Stimulated activated CD4-positive, alpha-beta T cell treated with anti-CD3 and anti-CD28 coated beads, Interleukin-12 subunit alpha, Interleukin-12 subunit beta, amount 100 ng/mL, for 48 hours (primary cell): ENCODE data around the gene CHST3.

ENCODE experiments used
- DNase-seq, 3 donors: peaks; one replicate each; pipeline ENCODE4 v3.0.0-alpha.2; 2020; ENCODE audit warnings: low read depth in 2 of 3, low spot score in 1 of 3

Gene CHST3

DNA sequence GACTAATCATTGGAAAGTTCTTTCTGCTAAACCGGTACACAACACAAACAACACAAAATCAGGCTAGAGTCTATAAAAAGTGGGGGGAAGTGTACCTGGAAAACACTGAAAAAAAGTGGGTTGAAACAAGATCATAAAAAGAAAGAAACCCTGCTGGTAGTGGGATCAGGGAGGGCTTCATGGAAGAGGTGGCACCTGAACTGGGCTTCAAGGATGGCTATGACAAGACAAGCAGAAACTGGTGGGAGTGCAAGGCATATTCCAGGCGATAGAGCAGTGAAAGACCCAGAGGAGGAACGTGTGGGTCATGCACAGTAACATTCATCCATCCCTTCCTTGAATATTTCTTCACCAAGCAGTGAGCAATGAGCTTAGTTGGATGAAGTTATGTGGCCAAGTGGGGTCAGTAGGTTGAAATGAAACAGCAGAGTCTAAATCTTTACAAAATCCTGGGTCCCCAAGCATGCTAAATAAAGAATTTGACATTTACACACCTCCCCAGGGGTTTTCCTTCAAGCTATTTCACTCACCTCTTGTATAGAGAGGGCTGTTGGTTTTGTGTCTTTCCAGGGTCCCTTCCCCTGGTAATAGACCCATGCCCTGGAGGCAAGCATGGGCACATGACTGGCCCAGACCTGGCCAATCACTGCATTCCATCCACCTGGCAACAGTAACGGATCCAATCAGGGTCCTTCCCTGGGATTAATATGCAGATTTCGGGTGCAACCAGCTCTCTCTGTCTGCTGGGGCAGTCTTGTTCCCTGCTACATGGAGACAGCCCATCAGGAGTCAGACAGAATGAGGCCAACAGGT is 86.0 kb downstream of the CHST3 start:
- no peak for DNase-seq

GRCh38 chr10:72050873-72051272 is 86.7 kb downstream of the CHST3 start:
- DNase-seq, result no peak

DNA sequence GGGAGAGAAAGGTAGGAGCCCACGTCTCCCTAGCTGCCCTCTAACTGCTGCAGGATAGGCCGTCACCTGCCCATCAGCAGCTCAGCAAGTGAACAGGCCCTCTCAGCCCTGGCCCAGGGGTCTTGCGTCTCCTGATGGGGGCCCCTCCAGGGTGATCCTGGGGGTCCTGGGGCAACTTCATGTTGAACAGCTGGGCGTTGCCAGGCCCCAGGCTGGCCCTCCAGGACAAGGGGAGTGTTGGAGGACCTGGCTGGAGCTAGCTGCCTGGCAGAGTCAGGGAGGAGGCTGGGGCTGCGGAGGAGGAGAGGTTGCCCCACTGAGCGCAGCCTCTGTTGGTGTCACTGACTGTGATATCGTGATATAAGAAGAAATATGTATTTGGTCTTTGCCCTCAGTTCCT is 89.5 kb downstream of the CHST3 start:
- no peak for DNase-seq

- no peak for DNase-seq
Measured at GRCh38 chr10:72056113-72056512, 91.9 kb downstream of the CHST3 start.

DNA sequence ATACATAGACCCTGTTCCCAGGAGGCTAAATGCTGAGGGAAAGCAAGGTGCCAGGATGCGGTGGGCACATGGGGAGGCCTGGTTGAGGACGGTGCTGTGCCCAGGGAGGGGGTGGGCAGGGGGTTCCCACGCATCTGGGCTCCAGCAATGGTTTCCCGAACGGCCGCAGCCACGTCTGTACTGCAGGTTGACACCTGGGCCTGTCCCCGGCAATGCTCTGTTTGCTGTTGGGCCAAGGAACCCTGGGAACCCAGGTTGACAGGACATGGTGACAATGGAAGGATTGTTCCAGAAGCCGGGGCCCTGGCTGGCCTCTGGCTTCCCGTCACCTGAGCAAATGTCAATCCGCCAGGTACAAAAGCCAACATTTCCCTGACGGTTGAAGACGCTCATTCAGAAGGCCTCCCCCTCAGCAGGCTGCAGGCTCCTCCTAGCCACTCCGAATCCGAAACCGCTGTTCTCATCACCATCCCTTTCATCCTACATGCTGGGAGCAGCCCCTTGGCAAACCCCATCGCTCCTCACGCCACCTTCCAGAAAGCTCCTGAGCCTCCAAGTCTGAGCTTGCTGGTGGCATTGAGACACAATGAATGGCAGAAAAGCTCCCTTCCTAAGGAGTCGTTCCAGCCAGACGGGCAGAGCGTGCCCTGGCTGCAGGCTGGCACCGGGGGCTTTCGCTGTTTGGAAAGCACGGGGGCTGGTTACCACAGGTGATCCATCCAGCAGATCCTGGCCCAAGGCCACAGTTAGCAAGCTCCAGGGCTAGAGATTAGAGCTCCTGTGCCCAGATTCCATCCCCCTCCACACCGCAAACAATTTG is 92.9 kb downstream of the CHST3 start:
- no peak for DNase-seq

DNA sequence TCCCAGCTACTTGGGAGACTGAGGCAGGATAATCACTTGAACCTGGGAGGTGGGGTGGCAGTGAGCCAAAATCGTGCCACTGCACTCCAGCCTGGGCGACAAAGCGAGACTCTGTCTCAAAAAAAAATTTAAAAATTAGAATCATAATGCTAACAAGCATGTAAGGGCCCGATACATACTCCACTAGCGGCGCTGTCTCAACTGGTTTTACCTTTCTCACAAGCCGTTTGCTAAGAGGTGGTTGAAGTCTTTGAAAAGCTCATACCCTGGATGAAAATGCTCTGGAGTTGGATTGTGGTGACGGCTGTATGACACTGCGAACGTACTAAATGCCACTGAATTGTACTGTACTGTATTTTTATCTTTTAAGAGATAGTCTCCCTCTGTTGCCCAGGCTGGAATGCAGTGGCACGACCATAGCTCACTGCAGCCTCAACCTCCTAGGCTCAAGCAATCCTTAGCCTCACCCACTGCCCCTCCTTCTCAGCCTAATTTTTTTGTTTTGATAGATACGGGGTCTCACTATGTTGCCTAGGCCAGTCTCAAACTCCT is 94.2 kb downstream of the CHST3 start:
- no peak for DNase-seq

DNA sequence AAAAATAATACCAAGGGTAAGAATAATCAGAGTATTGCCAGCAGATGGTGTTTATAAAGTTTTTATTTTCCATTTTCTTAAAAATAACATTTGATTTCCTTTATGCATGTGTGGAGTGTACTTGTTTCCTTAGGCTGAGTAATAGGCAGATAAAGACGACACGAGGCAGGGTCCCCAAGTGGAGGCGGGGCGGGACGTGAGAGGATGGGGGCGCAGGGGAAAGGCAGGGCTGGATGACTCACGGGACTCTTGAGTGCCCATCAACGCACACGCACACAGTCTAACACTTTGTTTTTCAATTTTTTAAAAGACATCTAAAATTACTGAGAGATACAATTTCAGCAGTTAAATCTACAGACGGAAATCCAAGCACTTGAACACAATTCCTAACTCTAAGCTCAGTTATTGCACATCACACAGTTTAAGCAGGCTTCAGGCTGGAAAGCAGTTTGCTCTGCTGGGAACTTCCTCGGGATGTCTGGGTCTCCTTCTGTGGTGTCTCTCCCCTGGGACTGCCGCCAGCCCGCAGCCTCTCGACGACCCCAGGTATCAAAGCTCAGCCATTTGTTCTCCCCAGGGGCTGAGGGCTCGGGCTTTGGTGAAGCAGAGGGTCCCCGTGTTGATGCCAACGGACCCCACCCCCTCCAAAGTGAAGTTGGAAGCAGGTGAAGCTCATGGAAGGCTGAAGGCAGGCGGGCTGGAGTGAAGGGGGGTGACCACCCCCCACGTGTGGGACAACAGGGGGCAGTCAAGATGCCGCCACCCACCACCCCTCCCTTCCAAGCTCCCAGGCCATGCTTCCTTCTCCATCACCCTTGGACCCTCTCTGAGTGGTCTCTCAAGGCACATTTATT is 95.0 kb downstream of the CHST3 start:
- DNase-seq, result no peak

- DNase-seq, result no peak
Measured at GRCh38 chr10:72059843-72060822, 95.9 kb downstream of the CHST3 start.

DNA sequence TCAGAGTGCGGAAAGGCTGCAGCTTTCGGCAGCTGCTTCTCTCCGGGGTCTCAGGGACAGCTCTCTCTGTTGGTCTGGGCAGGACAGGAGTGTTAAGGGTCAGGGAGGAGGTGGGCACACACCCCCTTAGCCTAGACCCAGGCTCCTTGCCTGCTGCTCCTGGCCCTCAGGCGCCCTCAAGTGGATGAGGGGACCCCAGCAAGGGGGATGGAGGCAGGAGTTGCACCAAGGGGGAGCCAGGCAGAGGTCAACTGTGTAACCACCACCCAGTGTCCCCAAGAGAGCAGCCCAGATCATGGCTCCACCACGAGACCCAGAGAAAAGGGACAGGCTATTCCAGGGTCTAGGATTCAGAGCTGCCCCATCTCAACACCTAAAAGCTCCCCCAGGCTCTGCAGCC is 97.3 kb downstream of the CHST3 start:
- no peak for DNase-seq

DNA sequence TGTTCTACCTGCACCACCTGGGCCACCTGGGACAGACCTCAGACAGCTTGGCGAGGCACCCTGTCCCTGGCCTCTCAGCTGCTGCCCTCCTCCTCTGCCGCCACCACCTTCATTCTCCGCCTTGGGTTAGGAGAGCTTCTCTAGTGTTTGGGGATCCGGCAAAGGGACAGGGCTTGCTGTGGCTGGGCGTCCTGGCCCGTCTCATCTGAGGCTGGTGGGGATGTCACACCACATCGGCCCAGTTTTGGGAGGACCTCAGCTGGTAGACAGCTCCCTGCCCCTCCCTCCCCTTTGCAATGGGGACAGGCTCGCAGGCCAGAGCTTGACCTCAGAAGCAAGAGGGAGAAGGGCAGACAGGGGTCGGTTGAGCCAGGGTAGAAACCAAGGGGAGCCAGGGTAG is 97.7 kb downstream of the CHST3 start:
- DNase-seq, result no peak

GRCh38 chr10:72062382-72062781 is 98.2 kb downstream of the CHST3 start:
- DNase-seq, result no peak
